DOHH2 (cell line): ENCODE results near the gene DLGAP1.

ENCODE experiments used
- CTCF ChIP-seq: fragments of 200-600 bp; sonication (generic); IDR thresholded peaks from one replicate; pipeline ENCODE4 v1.5.1; 2014; ENCODE audit warnings: antibody characterized with exemption, mild to moderate bottlenecking, low read depth, low read length; ENCODE audit not compliant: poor library complexity, severe bottlenecking
- EZH2phosphoT487 ChIP-seq: fragments of 200-600 bp; sonication (generic); IDR thresholded peaks from 2 replicates; pipeline ENCODE4 v1.6.1; 2017; ENCODE audit warnings: borderline replicate concordance, mild to moderate bottlenecking, antibody characterized with exemption, low read length, moderate library complexity, mixed read lengths

GRCh38 chr18:3784949-3785348, 670.2 kb downstream of the DLGAP1 start:
- TF ChIP-seq CTCF (no peak), EZH2phosphoT487 (no peak)
